Type B pancreatic cell (in vitro differentiated cells): ENCODE data around the gene BST2. TPM values are rescaled to one million over a fixed set of nuclear protein-coding genes. Genes with fewer than 3 reads are reported as not detected.

Experiments used
- DNase-seq: peaks from one replicate; pipeline ENCODE4 v3.0.0; 2021; ENCODE audit warnings: mixed read lengths; ENCODE audit not compliant: unreplicated experiment; ENCODE audit errors: extremely low spot score
- H3K27ac Mint-ChIP-seq: 2 replicates; pipeline ENCODE4 v1.8.0; 2021; ENCODE audit warnings: mild to moderate bottlenecking, mixed read lengths
- H3K27me3 Mint-ChIP-seq: 2 replicates; pipeline ENCODE4 v1.8.0; 2021; ENCODE audit warnings: mixed read lengths
- H3K36me3 Mint-ChIP-seq: 2 replicates; pipeline ENCODE4 v1.8.0; 2021; ENCODE audit warnings: mixed read lengths
- H3K4me1 Mint-ChIP-seq: one replicate; pipeline ENCODE4 v1.8.0; 2021; ENCODE audit warnings: mixed read lengths; ENCODE audit not compliant: unreplicated experiment
- H3K4me3 Mint-ChIP-seq: 2 replicates; pipeline ENCODE4 v1.8.0; 2021; ENCODE audit warnings: mild to moderate bottlenecking, mixed read lengths
- H3K9me3 Mint-ChIP-seq: 2 replicates; pipeline ENCODE4 v1.8.0; 2021; ENCODE audit warnings: mixed read lengths
- CTCF ChIP-seq: fragments of 200-600 bp; sonication (generic); conservative IDR thresholded peaks from 2 replicates; pipeline ENCODE4 v1.5.0; 2021; ENCODE audit warnings: antibody characterized with exemption, mild to moderate bottlenecking
- total RNA-seq: library from RNA; stranded (reverse); gene quantifications from 2 replicates; pipeline ENCODE4 v1.2.1, GENCODE V29; 2021; ENCODE audit warnings: low replicate concordance

BST2 gene
- total RNA-seq, 1 donor from 2014 or later: 2.5 TPM

GRCh38 chr19:17447704-17448130, 42.3 kb upstream of the BST2 start:
- peaks cover 4% of the 10 kb centered on the region for H3K9me3 Mint-ChIP-seq
- H3K4me1 Mint-ChIP-seq: peaks cover 5% of the 10 kb centered on the region
- peaks cover 23% of the 10 kb centered on the region for H3K27me3 Mint-ChIP-seq
- peak overlapping the region; percentile 68 for H3K4me3 Mint-ChIP-seq
- no peak overlapping the region for H3K27ac Mint-ChIP-seq
- no peaks in the 10 kb centered on the region for H3K36me3 Mint-ChIP-seq
- no peak for TF ChIP-seq CTCF
- DNase-seq: no peak

- H3K4me1 Mint-ChIP-seq: peaks cover 5% of the 10 kb centered on the region
- H3K36me3 Mint-ChIP-seq: no peaks in the 10 kb centered on the region
- H3K4me3 Mint-ChIP-seq: no peak overlapping the region
- no peak for TF ChIP-seq CTCF
- peaks cover 17% of the 10 kb centered on the region for H3K27me3 Mint-ChIP-seq
- no peak overlapping the region for H3K27ac Mint-ChIP-seq
- peaks cover 4% of the 10 kb centered on the region for H3K9me3 Mint-ChIP-seq
- no peak for DNase-seq
These were observed 40.2 kb upstream of the BST2 start for GRCh38 chr19:17445526-17446165.

GRCh38 chr19:17441241-17442021, 36.0 kb upstream of the BST2 start:
- peak; percentile 76 for TF ChIP-seq CTCF
- Mint-ChIP-seq H3K9me3 (no peaks in the 10 kb centered on the region), H3K36me3 (no peaks in the 10 kb centered on the region), H3K4me3 (no peak overlapping the region), H3K27me3 (no peaks in the 10 kb centered on the region), H3K4me1 (no peaks in the 10 kb centered on the region), H3K27ac (no peak overlapping the region)
- DNase-seq: no peak

GRCh38 chr19:17436874-17437267, 31.4 kb upstream of the BST2 start:
- Mint-ChIP-seq H3K36me3 (no peaks in the 10 kb centered on the region), H3K27me3 (no peaks in the 10 kb centered on the region), H3K27ac (no peak overlapping the region), H3K4me3 (no peak overlapping the region), H3K4me1 (no peaks in the 10 kb centered on the region), H3K9me3 (no peaks in the 10 kb centered on the region)
- no peak for DNase-seq
- no peak for TF ChIP-seq CTCF

- Mint-ChIP-seq H3K36me3 (no peaks in the 10 kb centered on the region), H3K4me3 (no peak overlapping the region), H3K27ac (no peak overlapping the region), H3K27me3 (no peaks in the 10 kb centered on the region), H3K4me1 (no peaks in the 10 kb centered on the region), H3K9me3 (no peaks in the 10 kb centered on the region)
- no peak for TF ChIP-seq CTCF
- no peak for DNase-seq
These were observed 30.9 kb upstream of the BST2 start for GRCh38 chr19:17436094-17436873.
